Eye (tissue), 1 donor: Measurements from ENCODE around the gene CPLX1.
"Not testable (repeated sequence)": the region's sequence is repeated elsewhere in the genome, so short reads cannot be mapped to it uniquely, and the experiment has no call there.

Source experiments
- DNase-seq: peaks from one replicate; pipeline ENCODE4 v3.0.0-alpha.2; 2015

CPLX1 gene

GRCh38 chr4:753186-753585, 72.7 kb downstream of the CPLX1 start:
- DNase-seq: not testable (repeated sequence)

- DNase-seq: peak; percentile 52
Measured at GRCh38 chr4:752196-752861, 73.6 kb downstream of the CPLX1 start.

- DNase-seq: no peak
Measured at GRCh38 chr4:751676-752075, 74.3 kb downstream of the CPLX1 start.

GRCh38 chr4:749698-750666, 75.9 kb downstream of the CPLX1 start:
- no peak for DNase-seq

GRCh38 chr4:748461-748860, 77.5 kb downstream of the CPLX1 start:
- no peak for DNase-seq

- no peak for DNase-seq
Measured at GRCh38 chr4:747546-748170, 78.3 kb downstream of the CPLX1 start.

GRCh38 chr4:744212-744841, 81.6 kb downstream of the CPLX1 start:
- no peak for DNase-seq

- no peak for DNase-seq
Measured at GRCh38 chr4:743463-744211, 82.3 kb downstream of the CPLX1 start.

GRCh38 chr4:742742-743311, 83.1 kb downstream of the CPLX1 start:
- peak; percentile 74 for DNase-seq

GRCh38 chr4:742096-742741, 83.7 kb downstream of the CPLX1 start:
- no peak for DNase-seq

- no peak for DNase-seq
Measured at GRCh38 chr4:740656-741282, 85.2 kb downstream of the CPLX1 start.

- DNase-seq: no peak
Measured at GRCh38 chr4:740011-740410, 85.9 kb downstream of the CPLX1 start.

GRCh38 chr4:739569-739968, 86.4 kb downstream of the CPLX1 start:
- no peak for DNase-seq

GRCh38 chr4:738781-739280, 87.1 kb downstream of the CPLX1 start:
- no peak for DNase-seq

GRCh38 chr4:736561-736960, 89.4 kb downstream of the CPLX1 start:
- not testable (repeated sequence) for DNase-seq

- DNase-seq: no peak
Measured at GRCh38 chr4:735583-735982, 90.3 kb downstream of the CPLX1 start.
